Activated CD4-positive, alpha-beta memory T cell treated with anti-CD3 and anti-CD28 coated beads for 36 hours (primary cell): Measurements from ENCODE around the gene PEX10. TPM values are rescaled to one million over a fixed set of nuclear protein-coding genes. Genes with fewer than 3 reads are reported as not detected.

Experiments used
- CTCF ChIA-PET: fragments of 350-600 bp; sonication (Branson Sonifier 250); formaldehyde crosslinking; loops from one replicate; lab custom pipeline; 2021; ENCODE audit warnings: antibody characterized with exemption, inconsistent platforms; lab: Charles Lee
- POLR2A ChIA-PET: fragments of 350-600 bp; sonication (Branson Sonifier 250); formaldehyde crosslinking; loops from one replicate; lab custom pipeline; 2021; ENCODE audit warnings: antibody characterized with exemption; lab: Charles Lee
- DNase-seq: peaks from one replicate; pipeline ENCODE4 v3.0.0-alpha.2; 2020
- H3K27ac Mint-ChIP-seq: one replicate; pipeline ENCODE4 v1.8.0; 2021; ENCODE audit warnings: mixed read lengths
- H3K27me3 Mint-ChIP-seq: one replicate; pipeline ENCODE4 v1.8.0; 2021; ENCODE audit warnings: mixed read lengths
- H3K36me3 Mint-ChIP-seq: one replicate; pipeline ENCODE4 v1.8.0; 2021; ENCODE audit warnings: mixed read lengths
- H3K4me1 Mint-ChIP-seq: one replicate; pipeline ENCODE4 v1.8.0; 2021; ENCODE audit warnings: low read depth, mixed read lengths
- H3K4me3 Mint-ChIP-seq: one replicate; pipeline ENCODE4 v1.8.0; 2021; ENCODE audit warnings: mild to moderate bottlenecking, mixed read lengths
- H3K9me3 Mint-ChIP-seq: one replicate; pipeline ENCODE4 v1.8.0; 2021; ENCODE audit warnings: mixed read lengths
- intact Hi-C: fragments of 100-400 bp; cut with micrococcal nuclease; formaldehyde crosslinking; loops from one replicate; pipeline ENCODE4 v1.15.1; 2023
- total RNA-seq, 2 experiments: library from RNA; stranded (reverse); gene quantifications; one replicate each; pipeline ENCODE4 v1.2.3, GENCODE V29; 2021

Gene PEX10
- total RNA-seq, 2 experiments from 2014 or later = 14.8 to 15.4 TPM

GRCh38 chr1:2355373-2356261, 56.7 kb downstream of the PEX10 start:
- Mint-ChIP-seq H3K4me1 (no peaks in the 10 kb centered on the region), H3K9me3 (no peaks in the 10 kb centered on the region), H3K27ac (no peak overlapping the region), H3K27me3 (no peaks in the 10 kb centered on the region), H3K4me3 (no peak overlapping the region), H3K36me3 (no peaks in the 10 kb centered on the region)
- intact Hi-C loops = no loop called here
- CTCF ChIA-PET = no interaction called here
- no peak for DNase-seq
- POLR2A ChIA-PET = no interaction called here

- no peak for DNase-seq
- H3K9me3 Mint-ChIP-seq = no peaks in the 10 kb centered on the region
- intact Hi-C loops = no loop called here
- H3K4me1 Mint-ChIP-seq = no peaks in the 10 kb centered on the region
- no peak overlapping the region for H3K27ac Mint-ChIP-seq
- CTCF ChIA-PET = no interaction called here
- no peak overlapping the region for H3K4me3 Mint-ChIP-seq
- POLR2A ChIA-PET = no interaction called here
- no peaks in the 10 kb centered on the region for H3K27me3 Mint-ChIP-seq
- no peaks in the 10 kb centered on the region for H3K36me3 Mint-ChIP-seq
These were observed 57.6 kb downstream of the PEX10 start for GRCh38 chr1:2354511-2355372.

Other genes with a start within 250 kb of the PEX10 start
- gene FAAP20, start 217.8 kb downstream of the PEX10 start, total RNA-seq = 10 to 100 TPM; 64.9 to 69.8 TPM
- gene SKI, start 184.2 kb downstream of the PEX10 start, total RNA-seq = 10 to 100 TPM; 28.3 to 28.9 TPM
- 1 to 10 TPM; 5.4 to 6.3 TPM for gene MORN1, start 21.0 kb downstream of the PEX10 start, total RNA-seq
- 100 to 1,000 TPM; 148 to 154 TPM for gene RER1, start 20.7 kb downstream of the PEX10 start, total RNA-seq
- 10 to 100 TPM in 1 of 2 experiments, 1 to 10 TPM in 1; 8.9 to 10.3 TPM for gene PLCH2, start 63.7 kb upstream of the PEX10 start, total RNA-seq
- gene PANK4, start 114.0 kb upstream of the PEX10 start, total RNA-seq = 10 to 100 TPM; 42.6 to 45.1 TPM
- under 1 TPM in 1 of 2 experiments, not detected in 1; 0.17 TPM for gene HES5, start 117.7 kb upstream of the PEX10 start, total RNA-seq
- gene TNFRSF14, start 143.8 kb upstream of the PEX10 start, total RNA-seq = 100 to 1,000 TPM; 145 to 152 TPM
- 10 to 100 TPM; 28.2 to 34.6 TPM for gene PRXL2B, start 174.2 kb upstream of the PEX10 start, total RNA-seq
- 1 to 10 TPM in 1 of 2 experiments, under 1 TPM in 1; 1.00 to 1.2 TPM for gene MMEL1, start 220.5 kb upstream of the PEX10 start, total RNA-seq